Mesodermal cell (in vitro differentiated cells): ENCODE results near the gene QSER1.
A peak's percentile ranks its signal among the peaks of the same experiment; 100 is the strongest.
"Not testable (repeated sequence)": the region's sequence is repeated elsewhere in the genome, so short reads cannot be mapped to it uniquely, and the experiment has no call there.

Experiments
- H3K27ac ChIP-seq: 2 replicates; pipeline ENCODE4 v1.7.0; 2013; ENCODE audit warnings: mild to moderate bottlenecking, low read depth, low read length, moderate library complexity; ENCODE audit not compliant: severe bottlenecking
- H3K36me3 ChIP-seq: 2 replicates; pipeline ENCODE4 v1.7.1; 2013; ENCODE audit warnings: mild to moderate bottlenecking, low read length, moderate library complexity; ENCODE audit not compliant: control insufficient read depth, insufficient read depth
- H3K4me1 ChIP-seq: one replicate; pipeline ENCODE4 v1.7.1; 2013; ENCODE audit warnings: mild to moderate bottlenecking, low read length; ENCODE audit not compliant: insufficient read depth, control insufficient read depth, poor library complexity, severe bottlenecking
- H3K4me3 ChIP-seq: 2 replicates; pipeline ENCODE4 v1.7.0; 2013; ENCODE audit warnings: low read length, control low read depth, mild to moderate bottlenecking; ENCODE audit not compliant: insufficient read depth, poor library complexity, severe bottlenecking; ENCODE audit errors: extremely low read depth
- H3K9me3 ChIP-seq: 2 replicates; pipeline ENCODE4 v1.7.1; 2013; ENCODE audit warnings: mild to moderate bottlenecking, low read length, moderate library complexity; ENCODE audit not compliant: control insufficient read depth
- WGBS, 2 experiments: methylation state at CpG; one replicate each; pipeline ENCODE4 v1.1.5; 2013; ENCODE audit warnings: missing lambda C conversion rate in 2 of 2; ENCODE audit not compliant: insufficient coverage in 2 of 2; 5-methylcytosine and 5-hydroxymethylcytosine counted together

QSER1 gene

GRCh38 chr11:32932196-32932595 lies 39.6 kb downstream of the QSER1 start:
- WGBS, 2 experiments, result 97 to 100% methylated on average over 2 to 3 of the region's 3 CpGs
- H3K4me3 ChIP-seq, result no peak overlapping the region
- H3K36me3 ChIP-seq, result peaks cover 62% of the 10 kb centered on the region
- no peaks in the 10 kb centered on the region for H3K9me3 ChIP-seq
- H3K27ac ChIP-seq, result no peak overlapping the region
- no peaks in the 10 kb centered on the region for H3K4me1 ChIP-seq

- peaks cover 88% of the 10 kb centered on the region for H3K36me3 ChIP-seq
- H3K9me3 ChIP-seq, result no peaks in the 10 kb centered on the region
- H3K27ac ChIP-seq, result no peak overlapping the region
- H3K4me1 ChIP-seq, result no peaks in the 10 kb centered on the region
- no peak overlapping the region for H3K4me3 ChIP-seq
Observed at GRCh38 chr11:32935462-32936029, 42.9 kb downstream of the QSER1 start.

GRCh38 chr11:32936178-32936577 lies 43.6 kb downstream of the QSER1 start:
- not testable (repeated sequence) for H3K27ac ChIP-seq, H3K4me1 ChIP-seq, H3K4me3 ChIP-seq, H3K9me3 ChIP-seq
- WGBS, 2 experiments, result no CpG with 5 or more reads among the region's 1 CpG
- peaks cover 87% of the 10 kb centered on the region for H3K36me3 ChIP-seq

GRCh38 chr11:32937283-32937682 lies 44.7 kb downstream of the QSER1 start:
- not testable (repeated sequence) for H3K4me1 ChIP-seq, H3K4me3 ChIP-seq, H3K9me3 ChIP-seq, H3K27ac ChIP-seq
- WGBS, 2 experiments, result 75 to 96% methylated on average over 2 to 3 of the region's 3 CpGs
- H3K36me3 ChIP-seq, result peaks cover 76% of the 10 kb centered on the region

- Histone ChIP-seq H3K36me3 (peaks cover 58% of the 10 kb centered on the region), H3K27ac (no peak overlapping the region), H3K9me3 (no peaks in the 10 kb centered on the region), H3K4me3 (no peak overlapping the region), H3K4me1 (no peaks in the 10 kb centered on the region)
- 100% methylated on average over 1 of the region's 1 CpG; no CpG with 5 or more reads in 1 of the 2 experiments for WGBS, 2 experiments
Observed at GRCh38 chr11:32939046-32939445, 46.4 kb downstream of the QSER1 start.

- Histone ChIP-seq H3K9me3 (no peaks in the 10 kb centered on the region), H3K4me1 (no peaks in the 10 kb centered on the region), H3K36me3 (peaks cover 50% of the 10 kb centered on the region), H3K4me3 (no peak overlapping the region), H3K27ac (no peak overlapping the region)
Observed at GRCh38 chr11:32939866-32940265, 47.3 kb downstream of the QSER1 start.

- Histone ChIP-seq H3K4me3 (no peak overlapping the region), H3K9me3 (no peaks in the 10 kb centered on the region), H3K27ac (no peak overlapping the region), H3K36me3 (peaks cover 40% of the 10 kb centered on the region), H3K4me1 (no peaks in the 10 kb centered on the region)
- no CpG with 5 or more reads among the region's 1 CpG for WGBS, 2 experiments
Observed at GRCh38 chr11:32940865-32941264, 48.3 kb downstream of the QSER1 start.

- no peaks in the 10 kb centered on the region for H3K4me1 ChIP-seq
- WGBS, 2 experiments, result 100% methylated on average over 1 of the region's 2 CpGs
- no peaks in the 10 kb centered on the region for H3K9me3 ChIP-seq
- H3K4me3 ChIP-seq, result no peak overlapping the region
- H3K36me3 ChIP-seq, result peaks cover 4% of the 10 kb centered on the region
- no peak overlapping the region for H3K27ac ChIP-seq
Observed at GRCh38 chr11:32947978-32948377, 55.4 kb downstream of the QSER1 start.

- H3K4me1 ChIP-seq, result no peaks in the 10 kb centered on the region
- peaks cover 12% of the 10 kb centered on the region for H3K36me3 ChIP-seq
- H3K9me3 ChIP-seq, result no peaks in the 10 kb centered on the region
- peak overlapping the region; percentile 6 for H3K27ac ChIP-seq
- no peak overlapping the region for H3K4me3 ChIP-seq
Observed at GRCh38 chr11:32949739-32950138, 57.1 kb downstream of the QSER1 start.

GRCh38 chr11:32952421-32952820 lies 59.8 kb downstream of the QSER1 start:
- Histone ChIP-seq H3K27ac (no peak overlapping the region), H3K9me3 (no peaks in the 10 kb centered on the region), H3K4me1 (no peaks in the 10 kb centered on the region), H3K36me3 (peaks cover 31% of the 10 kb centered on the region), H3K4me3 (no peak overlapping the region)
- 100% methylated on average over 1 of the region's 1 CpG; no CpG with 5 or more reads in 1 of the 2 experiments for WGBS, 2 experiments

GRCh38 chr11:32953700-32954099 lies 61.1 kb downstream of the QSER1 start:
- Histone ChIP-seq H3K36me3 (peaks cover 37% of the 10 kb centered on the region), H3K27ac (no peak overlapping the region)

More at GRCh38 chr11:32953700-32954099, 61.1 kb downstream of the QSER1 start:
- no peaks in the 10 kb centered on the region for H3K4me1 ChIP-seq
- no peaks in the 10 kb centered on the region for H3K9me3 ChIP-seq
- no peak overlapping the region for H3K4me3 ChIP-seq
